DND-41 (cell line): ENCODE results near the gene PIAS1.
"Not testable (repeated sequence)": the region's sequence is repeated elsewhere in the genome, so short reads cannot be mapped to it uniquely, and the experiment has no call there.

Experiments used
- ATAC-seq: fragments of 200-7000 bp; cut with Tn5 transposase; 3 replicates; pipeline ENCODE4 v1.9.1; 2021; ENCODE audit warnings: low read depth; ENCODE audit not compliant: insufficient read depth
- DNase-seq: peaks from one replicate; pipeline ENCODE4 v3.0.0-alpha.2; 2020
- H2AFZ ChIP-seq: 2 replicates; pipeline ENCODE4 v1.6.0; 2012; ENCODE audit warnings: low read depth, low read length
- H3K27ac ChIP-seq: 2 replicates; pipeline ENCODE4 v1.5.1; 2012; ENCODE audit warnings: low read length, inconsistent platforms
- H3K27me3 ChIP-seq: fragments of 200-600 bp; sonication (generic); 2 replicates; pipeline ENCODE4 v1.6.0; 2012; ENCODE audit warnings: low read length, mild to moderate bottlenecking, inconsistent platforms; ENCODE audit not compliant: insufficient read depth, poor library complexity
- H3K36me3 ChIP-seq: 2 replicates; pipeline ENCODE4 v1.5.1; 2012; ENCODE audit warnings: low read length, inconsistent platforms; ENCODE audit not compliant: insufficient read depth
- H3K4me1 ChIP-seq: 2 replicates; pipeline ENCODE4 v1.5.1; 2012; ENCODE audit warnings: mild to moderate bottlenecking, low read length; ENCODE audit not compliant: insufficient read depth
- H3K4me2 ChIP-seq: 2 replicates; pipeline ENCODE4 v1.6.0; 2012; ENCODE audit warnings: mild to moderate bottlenecking, moderate library complexity, low read length, inconsistent platforms; ENCODE audit not compliant: insufficient read depth
- H3K4me3 ChIP-seq, 2 experiments: fragments of 200-600 bp in 1 of 2; shearing (Covaris generic) in 1 of 2; 2 replicates each; pipeline ENCODE4 v1.5.1; 2012 to 2016; ENCODE audit warnings: inconsistent platforms in 2 of 2, low read length in 2 of 2, mild to moderate bottlenecking in 2 of 2, low read depth in 1 of 2, moderate library complexity in 1 of 2
- H3K79me2 ChIP-seq: 2 replicates; pipeline ENCODE4 v1.6.0; 2012; ENCODE audit warnings: low read length, inconsistent platforms; ENCODE audit not compliant: insufficient read depth
- H3K9ac ChIP-seq: 2 replicates; pipeline ENCODE4 v1.6.0; 2012; ENCODE audit warnings: low read depth, mild to moderate bottlenecking, inconsistent platforms, low read length, moderate library complexity
- H3K9me3 ChIP-seq: 2 replicates; pipeline ENCODE4 v1.5.1; 2012; ENCODE audit warnings: low read length, moderate library complexity, mild to moderate bottlenecking, inconsistent platforms; ENCODE audit not compliant: insufficient read depth, severe bottlenecking
- H4K20me1 ChIP-seq: 2 replicates; pipeline ENCODE4 v1.6.0; 2012; ENCODE audit warnings: low read length; ENCODE audit not compliant: insufficient read depth
- CTCF ChIP-seq: IDR thresholded peaks from 2 replicates; pipeline ENCODE4 v1.5.1; 2012; ENCODE audit warnings: borderline replicate concordance, low read length, moderate library complexity, mild to moderate bottlenecking; ENCODE audit not compliant: poor library complexity, severe bottlenecking; ENCODE audit errors: extremely low read depth
- EZH2 ChIP-seq: IDR thresholded peaks from 3 replicates; pipeline ENCODE4 v1.6.1; 2012; ENCODE audit warnings: borderline replicate concordance, low read depth, mild to moderate bottlenecking, moderate library complexity, low read length, inconsistent platforms; ENCODE audit not compliant: severe bottlenecking

The PIAS1 gene

GRCh38 chr15:68220967-68221366, 166.9 kb downstream of the PIAS1 start:
- no peak overlapping the region for H3K9ac ChIP-seq
- H3K4me1 ChIP-seq: peaks cover 16% of the 10 kb centered on the region
- DNase-seq (no peak), ATAC-seq (no peak)
- no peak overlapping the region for H3K4me2 ChIP-seq
- peaks cover 49% of the 10 kb centered on the region for H3K36me3 ChIP-seq
- H3K27me3 ChIP-seq: no peaks in the 10 kb centered on the region
- H3K9me3 ChIP-seq: no peaks in the 10 kb centered on the region
- H3K27ac ChIP-seq: no peak overlapping the region
- peaks cover 38% of the 10 kb centered on the region for H4K20me1 ChIP-seq
- no peak for TF ChIP-seq EZH2
- TF ChIP-seq CTCF: no peak
- H2AFZ ChIP-seq: no peak overlapping the region
- H3K79me2 ChIP-seq: peaks cover 82% of the 10 kb centered on the region
- H3K4me3 ChIP-seq: no peak overlapping the region

- not testable (repeated sequence) for H2AFZ ChIP-seq, DNase-seq, H3K9me3 ChIP-seq, H3K4me2 ChIP-seq, ATAC-seq, H3K9ac ChIP-seq, H3K4me3 ChIP-seq, H3K27me3 ChIP-seq, H3K27ac ChIP-seq
- Histone ChIP-seq H3K36me3 (peaks cover 41% of the 10 kb centered on the region), H3K79me2 (peaks cover 82% of the 10 kb centered on the region), H4K20me1 (peaks cover 30% of the 10 kb centered on the region), H3K4me1 (peaks cover 21% of the 10 kb centered on the region)
These were observed 167.7 kb downstream of the PIAS1 start for GRCh38 chr15:68221530-68222431.

DNA sequence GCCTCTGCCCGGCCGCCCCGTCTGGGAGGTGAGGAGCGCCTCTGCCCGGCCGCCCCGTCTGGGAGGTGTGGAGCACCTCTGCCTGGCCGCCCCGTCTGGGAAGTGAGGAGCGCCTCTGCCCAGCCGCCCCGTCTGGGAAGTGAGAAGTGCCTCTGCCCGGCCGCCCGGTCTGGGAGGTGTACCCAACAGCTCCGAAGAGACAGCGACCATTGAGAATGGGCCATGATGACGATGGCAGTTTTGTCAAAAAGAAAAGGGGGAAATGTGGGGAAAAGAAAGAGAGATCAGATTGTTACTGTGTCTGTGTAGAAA, 168.3 kb downstream of the PIAS1 start:
- H3K9me3 ChIP-seq, H3K27me3 ChIP-seq, H2AFZ ChIP-seq, H3K4me3 ChIP-seq, H3K4me2 ChIP-seq, DNase-seq, ATAC-seq, H3K9ac ChIP-seq, H3K27ac ChIP-seq: not testable (repeated sequence)
- Histone ChIP-seq H3K79me2 (peaks cover 82% of the 10 kb centered on the region), H3K4me1 (peaks cover 26% of the 10 kb centered on the region), H4K20me1 (peaks cover 29% of the 10 kb centered on the region), H3K36me3 (peaks cover 35% of the 10 kb centered on the region)

DNA sequence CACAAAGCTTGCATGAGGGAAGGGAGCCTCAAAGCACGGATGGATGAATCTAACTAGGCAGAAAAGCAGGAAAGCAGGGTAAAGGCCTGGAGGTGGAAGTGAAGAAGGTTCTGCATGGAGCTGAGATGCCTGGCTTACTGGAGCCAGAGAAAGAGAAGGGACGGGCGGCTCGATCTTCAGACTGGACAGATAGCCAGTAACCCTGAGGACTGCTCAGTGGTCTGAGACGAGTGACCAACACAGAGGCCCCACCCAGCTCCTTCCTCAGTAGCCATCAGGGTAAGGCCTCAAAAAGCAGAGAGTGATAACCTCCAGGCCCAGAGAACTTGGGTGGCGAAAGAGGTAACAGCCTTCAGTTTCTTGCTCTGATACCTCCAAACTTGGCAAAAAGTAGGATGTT, 169.1 kb downstream of the PIAS1 start:
- TF ChIP-seq EZH2 (no peak), CTCF (no peak)
- H2AFZ ChIP-seq: no peak overlapping the region
- no peak overlapping the region for H3K4me3 ChIP-seq
- peaks cover 28% of the 10 kb centered on the region for H4K20me1 ChIP-seq
- H3K4me1 ChIP-seq: peaks cover 34% of the 10 kb centered on the region
- ATAC-seq (no peak), DNase-seq (no peak)
- H3K79me2 ChIP-seq: peaks cover 82% of the 10 kb centered on the region
- H3K27ac ChIP-seq: no peak overlapping the region
- no peaks in the 10 kb centered on the region for H3K27me3 ChIP-seq
- H3K4me2 ChIP-seq: no peak overlapping the region
- H3K9me3 ChIP-seq: no peaks in the 10 kb centered on the region
- peaks cover 27% of the 10 kb centered on the region for H3K36me3 ChIP-seq
- H3K9ac ChIP-seq: no peak overlapping the region
